ENCODE measurements around the gene SARDH.

DNA sequence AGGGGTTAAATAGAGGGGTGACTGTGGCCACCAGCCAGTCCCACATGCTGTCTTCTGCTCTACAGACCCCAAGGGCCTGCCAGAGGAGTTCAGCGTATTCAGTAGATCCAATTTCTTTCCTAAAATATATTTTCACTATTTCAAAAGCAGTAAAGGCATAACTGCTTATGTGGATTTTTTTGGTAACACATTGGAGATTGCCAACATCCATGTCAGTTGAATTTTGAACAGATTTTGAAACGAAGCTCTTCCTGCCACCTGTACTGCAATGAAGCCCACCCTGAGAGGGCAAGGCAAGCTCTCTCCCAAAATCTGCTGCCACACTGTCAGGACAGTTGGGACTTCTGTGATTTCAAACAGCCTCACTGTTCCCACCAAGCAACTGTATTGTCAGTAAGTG, 37.1 kb upstream of the SARDH start:
- TF ChIP-seq, protein P1, sequence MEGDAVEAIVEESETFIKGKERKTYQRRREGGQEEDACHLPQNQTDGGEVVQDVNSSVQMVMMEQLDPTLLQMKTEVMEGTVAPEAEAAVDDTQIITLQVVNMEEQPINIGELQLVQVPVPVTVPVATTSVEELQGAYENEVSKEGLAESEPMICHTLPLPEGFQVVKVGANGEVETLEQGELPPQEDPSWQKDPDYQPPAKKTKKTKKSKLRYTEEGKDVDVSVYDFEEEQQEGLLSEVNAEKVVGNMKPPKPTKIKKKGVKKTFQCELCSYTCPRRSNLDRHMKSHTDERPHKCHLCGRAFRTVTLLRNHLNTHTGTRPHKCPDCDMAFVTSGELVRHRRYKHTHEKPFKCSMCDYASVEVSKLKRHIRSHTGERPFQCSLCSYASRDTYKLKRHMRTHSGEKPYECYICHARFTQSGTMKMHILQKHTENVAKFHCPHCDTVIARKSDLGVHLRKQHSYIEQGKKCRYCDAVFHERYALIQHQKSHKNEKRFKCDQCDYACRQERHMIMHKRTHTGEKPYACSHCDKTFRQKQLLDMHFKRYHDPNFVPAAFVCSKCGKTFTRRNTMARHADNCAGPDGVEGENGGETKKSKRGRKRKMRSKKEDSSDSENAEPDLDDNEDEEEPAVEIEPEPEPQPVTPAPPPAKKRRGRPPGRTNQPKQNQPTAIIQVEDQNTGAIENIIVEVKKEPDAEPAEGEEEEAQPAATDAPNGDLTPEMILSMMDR (conservative IDR thresholded peaks at IDR 0.05; ENCODE audit: low read length): no peak
- TF ChIP-seq EZH2phosphoT487 (IDR thresholded peaks at IDR 0.05; ENCODE audit: borderline replicate concordance): no peak
